SK-N-SH treated with all-trans-retinoic acid at 6 μM for 48 hours (cell line): Measurements from ENCODE around the gene HHAT.

Experiments used
- ARNTL ChIP-seq: fragments of 450-650 bp; formaldehyde crosslinking; IDR thresholded peaks from 2 replicates; pipeline ENCODE4 v1.5.0; 2020; ENCODE audit warnings: low read depth, mild to moderate bottlenecking, moderate library complexity, borderline replicate concordance
- GLIS3 ChIP-seq: fragments of 250-450 bp; sonication (Bioruptor Pico); IDR thresholded peaks from 2 replicates; pipeline ENCODE4 v1.5.0; 2020; ENCODE audit warnings: mild to moderate bottlenecking, moderate library complexity
- ISL1 ChIP-seq: fragments of 250-450 bp; sonication (Bioruptor Pico); IDR thresholded peaks from 2 replicates; pipeline ENCODE4 v2.1.2; 2022; ENCODE audit warnings: mild to moderate bottlenecking, moderate library complexity
- PPARA ChIP-seq: fragments of 250-450 bp; sonication (Bioruptor Pico); IDR thresholded peaks from 2 replicates; pipeline ENCODE4 v1.5.0; 2020; ENCODE audit warnings: mild to moderate bottlenecking, borderline replicate concordance
- RARB ChIP-seq: fragments of 250-450 bp; sonication (Bioruptor Pico); IDR thresholded peaks from 2 replicates; pipeline ENCODE4 v1.8.0; 2021; ENCODE audit warnings: mild to moderate bottlenecking, moderate library complexity
- ZC3H10 ChIP-seq: fragments of 250-450 bp; sonication (Bioruptor Pico); IDR thresholded peaks from 2 replicates; pipeline ENCODE4 v1.5.1; 2021; ENCODE audit warnings: mild to moderate bottlenecking, moderate library complexity
- ZFP3 ChIP-seq: fragments of 250-450 bp; sonication (Bioruptor Pico); IDR thresholded peaks from 2 replicates; pipeline ENCODE4 v1.5.0; 2020; ENCODE audit warnings: mild to moderate bottlenecking, moderate library complexity
- ZFP30 ChIP-seq: fragments of 450-650 bp; formaldehyde crosslinking; IDR thresholded peaks from 2 replicates; pipeline ENCODE4 v1.5.0; 2022; ENCODE audit warnings: mild to moderate bottlenecking, moderate library complexity
- ZNF8 ChIP-seq: fragments of 450-650 bp; formaldehyde crosslinking; IDR thresholded peaks from 2 replicates; pipeline ENCODE4 v1.5.0; 2020; ENCODE audit warnings: mild to moderate bottlenecking, moderate library complexity
- TF ChIP-seq, protein P1 (sequence below): fragments of 250-450 bp; sonication (Bioruptor Pico); IDR thresholded peaks from 2 replicates; pipeline ENCODE4 v1.8.0; 2021; ENCODE audit warnings: low read depth, mild to moderate bottlenecking, moderate library complexity, borderline replicate concordance
- TF ChIP-seq, protein P2 (sequence below): fragments of 250-450 bp; sonication (Bioruptor Pico); IDR thresholded peaks from 2 replicates; pipeline ENCODE4 v1.8.0; 2020; ENCODE audit warnings: mild to moderate bottlenecking, moderate library complexity, borderline replicate concordance

DNA sequence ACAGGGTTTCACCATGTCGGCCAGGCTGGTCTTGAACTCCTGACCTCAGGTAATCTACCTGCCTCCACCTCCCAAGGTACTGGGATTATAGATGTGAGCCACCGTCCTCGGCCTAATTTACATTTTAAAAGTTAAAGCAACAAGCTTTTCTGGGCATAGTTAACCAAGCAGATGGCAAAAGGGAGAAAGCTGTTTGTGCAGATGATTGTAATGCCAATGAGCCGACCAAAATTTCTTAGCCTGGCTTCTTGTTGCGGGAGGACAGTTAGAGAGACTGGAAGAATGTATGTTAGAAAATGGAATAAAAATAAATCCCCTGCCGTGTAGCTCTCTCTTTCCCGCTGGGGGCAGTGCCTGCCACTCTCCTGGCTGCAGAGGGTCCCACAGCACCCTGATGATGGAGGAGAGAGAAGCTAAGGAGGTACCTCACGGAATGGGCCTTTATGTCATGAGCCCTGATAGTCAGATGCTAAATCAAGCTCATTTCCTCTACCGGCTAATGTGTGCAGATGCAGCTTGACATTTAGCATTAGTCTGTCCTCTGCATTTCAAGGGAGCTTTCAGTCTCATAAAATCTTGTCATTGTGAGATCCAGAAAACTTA, 87.2 kb downstream of the HHAT start:
- TF ChIP-seq ZFP30 (CRISPR knock-in tag) (no peak), ZC3H10 (CRISPR knock-in tag) (no peak), ISL1 (no peak), RARB (CRISPR knock-in tag) (no peak), GLIS3 (CRISPR knock-in tag) (no peak), ARNTL (no peak), PPARA (CRISPR knock-in tag) (no peak), ZFP3 (no peak), ZNF8 (CRISPR knock-in tag) (no peak)
- TF ChIP-seq, protein P1, sequence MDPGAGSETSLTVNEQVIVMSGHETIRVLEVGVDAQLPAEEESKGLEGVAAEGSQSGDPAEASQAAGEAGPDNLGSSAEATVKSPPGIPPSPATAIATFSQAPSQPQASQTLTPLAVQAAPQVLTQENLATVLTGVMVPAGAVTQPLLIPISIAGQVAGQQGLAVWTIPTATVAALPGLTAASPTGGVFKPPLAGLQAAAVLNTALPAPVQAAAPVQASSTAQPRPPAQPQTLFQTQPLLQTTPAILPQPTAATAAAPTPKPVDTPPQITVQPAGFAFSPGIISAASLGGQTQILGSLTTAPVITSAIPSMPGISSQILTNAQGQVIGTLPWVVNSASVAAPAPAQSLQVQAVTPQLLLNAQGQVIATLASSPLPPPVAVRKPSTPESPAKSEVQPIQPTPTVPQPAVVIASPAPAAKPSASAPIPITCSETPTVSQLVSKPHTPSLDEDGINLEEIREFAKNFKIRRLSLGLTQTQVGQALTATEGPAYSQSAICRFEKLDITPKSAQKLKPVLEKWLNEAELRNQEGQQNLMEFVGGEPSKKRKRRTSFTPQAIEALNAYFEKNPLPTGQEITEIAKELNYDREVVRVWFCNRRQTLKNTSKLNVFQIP (CRISPR knock-in tag), result no peak
- TF ChIP-seq, protein P2, sequence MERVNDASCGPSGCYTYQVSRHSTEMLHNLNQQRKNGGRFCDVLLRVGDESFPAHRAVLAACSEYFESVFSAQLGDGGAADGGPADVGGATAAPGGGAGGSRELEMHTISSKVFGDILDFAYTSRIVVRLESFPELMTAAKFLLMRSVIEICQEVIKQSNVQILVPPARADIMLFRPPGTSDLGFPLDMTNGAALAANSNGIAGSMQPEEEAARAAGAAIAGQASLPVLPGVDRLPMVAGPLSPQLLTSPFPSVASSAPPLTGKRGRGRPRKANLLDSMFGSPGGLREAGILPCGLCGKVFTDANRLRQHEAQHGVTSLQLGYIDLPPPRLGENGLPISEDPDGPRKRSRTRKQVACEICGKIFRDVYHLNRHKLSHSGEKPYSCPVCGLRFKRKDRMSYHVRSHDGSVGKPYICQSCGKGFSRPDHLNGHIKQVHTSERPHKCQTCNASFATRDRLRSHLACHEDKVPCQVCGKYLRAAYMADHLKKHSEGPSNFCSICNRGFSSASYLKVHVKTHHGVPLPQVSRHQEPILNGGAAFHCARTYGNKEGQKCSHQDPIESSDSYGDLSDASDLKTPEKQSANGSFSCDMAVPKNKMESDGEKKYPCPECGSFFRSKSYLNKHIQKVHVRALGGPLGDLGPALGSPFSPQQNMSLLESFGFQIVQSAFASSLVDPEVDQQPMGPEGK (CRISPR knock-in tag), result no peak
